T-helper 9 cell (primary cell): Measurements from ENCODE around the gene PRR29.
"Not testable (repeated sequence)": the region's sequence is repeated elsewhere in the genome, so short reads cannot be mapped to it uniquely, and the experiment has no call there.

Experiments
- DNase-seq: peaks from one replicate; pipeline ENCODE4 v3.0.0-alpha.2; 2020

PRR29 gene

GRCh38 chr17:64016974-64017373 is 18.8 kb downstream of the PRR29 start:
- DNase-seq, result no peak

- DNase-seq, result no peak
Observed at GRCh38 chr17:64017381-64017980, 19.3 kb downstream of the PRR29 start.

DNA sequence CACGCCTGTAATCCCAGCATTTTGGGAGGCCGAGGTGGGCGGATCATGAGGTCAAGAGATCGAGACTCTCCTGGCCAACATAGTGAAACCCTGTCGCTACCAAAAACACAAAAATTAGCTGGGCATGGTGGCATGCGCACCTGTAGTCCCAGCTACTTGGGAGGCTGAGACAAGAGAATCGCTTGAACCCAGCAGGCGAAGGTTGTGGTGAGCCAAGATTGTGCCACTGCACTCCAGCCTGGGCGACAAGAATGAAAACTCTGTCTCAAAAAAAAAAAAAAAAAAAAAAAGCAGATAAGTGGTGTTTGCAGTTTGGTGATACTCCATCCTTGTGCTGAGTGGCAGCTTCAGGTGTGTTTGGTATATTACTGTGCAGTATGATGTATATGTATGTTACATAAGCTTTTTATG is 21.4 kb downstream of the PRR29 start:
- not testable (repeated sequence) for DNase-seq

GRCh38 chr17:64020056-64020766 is 22.1 kb downstream of the PRR29 start, which contains the start of gene ICAM2:
ICAM2 (minus strand) TSS chr17:64020633; CDS start chr17:64006691, 13,942 bp downstream.
- DNase-seq, result peak; percentile 87

DNA sequence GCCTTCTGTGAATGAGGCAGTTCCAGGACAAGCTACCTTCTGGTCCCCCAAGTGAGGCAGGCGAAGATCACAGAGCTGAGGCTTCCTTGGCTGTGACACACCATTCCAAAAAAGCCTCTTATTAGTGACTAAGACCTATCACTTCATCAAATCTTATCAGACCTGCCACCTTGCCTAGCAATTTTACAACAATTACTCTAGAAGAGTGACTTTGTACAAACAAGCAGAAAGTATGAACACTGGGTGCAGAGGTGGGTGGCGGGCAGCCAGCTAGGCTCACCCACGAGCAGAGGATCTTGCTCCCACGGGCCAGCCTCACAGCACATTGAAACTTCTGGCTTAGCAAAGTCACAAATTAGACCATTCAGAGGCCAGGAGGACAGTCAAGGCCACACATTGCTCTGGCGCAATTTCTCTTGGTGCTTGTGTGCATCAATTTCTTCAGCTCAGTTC is 24.5 kb downstream of the PRR29 start:
- no peak for DNase-seq

GRCh38 chr17:64024215-64024654 is 26.1 kb downstream of the PRR29 start:
- no peak for DNase-seq

GRCh38 chr17:64024781-64025731 is 26.9 kb downstream of the PRR29 start:
- peak; percentile 56 for DNase-seq

GRCh38 chr17:64025732-64026294 is 27.7 kb downstream of the PRR29 start:
- DNase-seq, result peak; percentile 90

DNA sequence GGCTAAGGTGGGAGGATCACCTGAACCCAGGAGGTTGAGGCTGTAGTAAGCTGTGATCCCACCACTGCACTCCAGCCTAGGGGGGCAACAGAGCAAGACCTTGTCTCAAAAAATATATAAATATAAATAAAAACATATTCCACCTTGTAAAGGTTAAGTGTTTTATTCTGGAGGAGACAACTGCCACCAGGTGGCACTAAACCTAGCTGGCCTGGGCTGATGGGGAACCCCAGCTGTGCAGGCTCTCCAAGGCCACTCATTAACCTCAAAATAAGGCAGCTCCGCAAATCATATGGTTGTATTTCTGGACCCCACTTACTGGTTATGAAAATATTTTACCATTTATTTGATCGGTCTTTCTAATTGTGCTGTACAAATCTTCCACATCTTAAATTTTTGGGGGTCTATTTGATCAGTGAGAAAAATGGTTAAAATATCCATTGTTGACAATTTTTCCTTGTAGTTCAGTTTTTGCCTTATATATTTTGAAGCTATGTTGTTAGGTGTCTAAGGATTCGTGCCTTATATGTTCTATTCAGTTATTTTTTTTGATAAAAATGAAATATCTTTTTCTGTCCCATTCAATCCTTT is 30.8 kb downstream of the PRR29 start:
- peak; percentile 65 for DNase-seq

DNA sequence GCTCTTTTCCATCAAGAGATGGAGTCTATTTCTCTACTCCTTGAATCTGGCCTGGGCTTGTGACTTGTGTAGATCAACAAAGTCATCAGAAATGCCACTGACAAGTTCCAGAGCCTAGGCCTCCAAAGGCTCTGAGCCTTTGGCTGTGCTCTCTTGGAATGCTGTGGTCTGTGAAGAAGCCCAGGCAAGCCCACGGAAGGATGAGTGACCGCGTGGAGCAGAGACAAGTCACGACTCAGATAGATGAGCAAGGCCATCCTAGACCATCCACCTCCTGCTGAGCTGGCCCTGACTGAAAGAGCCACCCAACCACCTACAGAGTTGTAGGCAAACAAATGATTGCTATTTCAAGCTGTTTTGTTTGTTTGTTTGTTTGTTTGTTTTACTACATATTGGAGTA is 33.9 kb downstream of the PRR29 start:
- no peak for DNase-seq

DNA sequence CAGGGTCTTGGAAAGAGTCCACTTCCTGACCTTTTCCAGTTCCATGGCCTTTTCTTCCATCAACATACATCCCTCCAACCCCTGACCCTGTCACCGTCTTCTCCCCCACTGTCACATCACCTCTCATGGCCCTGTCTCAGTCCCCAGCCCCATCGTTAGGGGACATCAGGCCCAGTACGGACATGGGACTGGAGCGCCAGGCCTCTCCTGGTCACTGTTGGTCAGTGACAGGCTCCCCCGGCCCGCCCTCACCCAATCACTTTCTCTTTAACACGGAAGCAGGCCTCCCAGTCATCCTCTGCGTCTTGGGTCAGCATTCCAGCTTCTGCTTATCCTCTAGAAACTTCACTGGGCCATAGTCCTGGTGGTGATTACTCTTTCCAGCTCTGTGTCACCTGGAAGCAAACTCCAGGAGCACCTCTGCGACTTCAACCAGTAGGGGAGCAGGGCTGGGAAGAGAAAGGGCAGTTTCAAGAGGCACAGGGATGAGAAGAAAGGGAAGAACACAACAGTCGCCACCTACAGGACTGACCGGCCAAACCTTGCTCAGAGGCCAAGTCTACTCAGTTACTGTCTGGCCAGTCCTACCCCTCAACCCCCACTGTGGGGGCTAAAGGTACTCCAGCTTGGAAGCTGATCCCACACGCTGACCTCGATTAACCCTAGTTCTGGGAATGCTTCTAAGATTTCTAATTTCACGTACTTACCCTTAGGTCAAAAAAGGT is 38.2 kb downstream of the PRR29 start:
- no peak for DNase-seq

GRCh38 chr17:64037180-64037579 is 39.0 kb downstream of the PRR29 start:
- no peak for DNase-seq

DNA sequence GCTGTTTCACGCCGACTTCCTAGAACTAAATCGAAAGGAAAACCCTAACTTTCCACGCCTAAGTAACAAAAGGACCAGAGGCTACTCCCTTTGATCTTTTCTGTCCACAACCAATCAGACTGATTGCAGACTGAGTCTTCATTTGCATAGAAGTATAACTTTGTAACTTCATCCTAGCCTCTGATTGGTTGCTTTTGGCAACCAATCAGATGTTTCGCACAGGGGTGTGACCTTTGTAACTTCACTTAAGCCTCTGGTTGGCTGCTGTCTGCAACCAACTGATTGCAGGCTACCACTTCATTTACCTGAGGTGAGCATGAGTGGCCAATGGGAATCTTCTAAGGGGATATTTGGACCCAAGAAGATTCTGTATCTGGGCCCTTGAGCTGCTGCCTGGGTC is 39.7 kb downstream of the PRR29 start:
- DNase-seq, result no peak

DNA sequence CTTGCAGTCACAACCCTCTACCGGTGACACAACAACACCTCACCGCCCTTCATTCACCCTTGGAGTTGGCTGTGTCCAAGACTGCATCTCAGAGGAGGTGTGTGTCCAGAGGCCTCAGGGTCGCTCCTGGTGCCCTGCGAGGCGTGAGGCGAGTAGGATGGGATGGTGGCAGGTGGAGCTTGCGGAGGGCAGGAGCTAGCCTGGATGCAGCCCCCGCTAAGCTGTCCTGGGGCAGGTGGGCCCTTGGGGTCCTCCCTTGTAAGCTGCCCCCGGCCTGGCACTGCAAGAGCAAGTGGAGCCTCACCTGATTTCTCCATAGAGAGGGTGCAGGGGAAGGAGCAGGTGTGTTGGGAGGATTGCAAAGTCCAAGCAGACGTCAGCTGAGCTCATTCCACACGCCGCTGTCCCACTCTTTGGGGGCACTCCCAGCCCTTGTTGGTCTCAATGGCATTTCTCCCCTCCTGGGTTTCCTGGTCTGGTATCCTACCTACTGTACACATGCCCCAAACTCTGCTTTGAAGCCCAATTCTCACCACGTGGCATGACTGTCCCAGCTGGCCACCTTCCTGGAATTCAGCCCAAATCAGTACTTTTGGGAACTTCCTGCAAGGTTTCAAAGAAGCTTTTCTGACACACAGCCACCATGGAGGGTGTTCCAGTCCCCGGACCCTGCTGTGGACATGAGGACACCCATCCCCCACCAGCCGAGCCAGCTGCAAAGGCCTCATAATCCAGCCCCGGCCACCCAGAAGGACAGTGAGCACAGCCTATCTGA is 40.4 kb downstream of the PRR29 start:
- no peak for DNase-seq

GRCh38 chr17:64039106-64039400 is 40.9 kb downstream of the PRR29 start:
- no peak for DNase-seq

DNA sequence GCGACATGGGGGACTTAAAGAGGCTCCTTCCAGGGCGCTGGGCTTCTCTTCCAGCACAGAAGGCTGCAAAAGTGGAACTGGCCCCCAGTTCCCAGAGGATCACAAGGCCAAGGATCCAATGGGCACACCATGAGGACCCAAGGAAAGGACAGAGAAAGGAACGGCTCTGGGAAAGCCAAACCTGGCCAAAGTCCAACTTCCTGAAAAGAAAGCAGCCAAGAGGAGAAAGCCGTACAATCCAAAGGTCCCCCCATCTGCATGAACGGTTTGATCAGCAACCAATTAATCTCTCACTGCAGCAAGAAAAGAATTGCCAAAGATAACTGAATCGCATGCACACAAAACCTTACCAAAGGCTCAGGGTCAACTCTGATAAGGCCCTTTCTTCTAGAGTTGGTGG is 42.1 kb downstream of the PRR29 start:
- DNase-seq, result no peak

DNA sequence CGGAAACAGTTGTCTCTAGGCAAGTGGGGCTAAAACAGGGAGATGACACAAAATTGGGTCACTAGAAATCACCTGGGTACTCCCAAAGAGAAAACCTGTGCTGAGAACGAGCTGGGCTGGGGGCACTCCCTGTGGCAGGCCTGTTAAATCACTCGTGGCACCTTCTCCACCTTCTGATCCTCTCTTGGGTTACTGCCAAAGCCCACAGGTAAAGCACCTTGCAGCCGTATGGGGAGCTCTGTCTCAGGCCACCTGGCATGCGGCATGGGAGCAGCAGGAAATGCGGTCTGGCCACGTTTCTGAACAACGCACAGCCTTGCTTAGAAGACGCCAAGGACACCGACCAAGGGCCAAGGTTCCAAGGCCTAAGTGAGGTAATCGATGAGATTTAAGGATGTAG is 43.8 kb downstream of the PRR29 start:
- DNase-seq, result no peak

GRCh38 chr17:64042700-64043485 is 44.7 kb downstream of the PRR29 start:
- no peak for DNase-seq

DNA sequence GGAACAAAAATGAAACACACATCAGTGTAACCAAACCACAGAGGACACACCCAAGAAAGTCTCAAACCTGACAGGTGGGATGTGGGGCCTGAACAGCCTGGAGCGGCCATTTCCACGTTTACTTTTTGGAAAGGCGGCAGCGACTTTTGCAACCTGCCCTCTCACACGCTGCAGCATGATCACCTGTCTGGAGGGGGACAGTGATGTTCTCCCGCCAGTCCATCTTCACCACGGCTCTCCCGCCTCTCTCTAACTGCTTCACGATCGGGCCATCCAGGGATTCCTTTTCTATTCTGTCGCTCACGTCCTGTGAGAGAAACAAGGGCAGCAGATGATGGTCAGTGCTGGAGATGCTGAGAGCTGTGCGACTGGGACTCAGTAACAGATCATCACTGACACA is 47.0 kb downstream of the PRR29 start:
- DNase-seq, result no peak

- no peak for DNase-seq
Observed at GRCh38 chr17:64048805-64049204, 50.7 kb downstream of the PRR29 start.
